Right ventricle myocardium superior (tissue), 1 donor: ENCODE results near the gene RBM20. TPM values are rescaled to one million over a fixed set of nuclear protein-coding genes. Genes with fewer than 3 reads are reported as not detected.
A peak's percentile ranks its signal among the peaks of the same experiment; 100 is the strongest.
"Not testable (repeated sequence)": the region's sequence is repeated elsewhere in the genome, so short reads cannot be mapped to it uniquely, and the experiment has no call there.

Experiments used
- ATAC-seq: fragments of 200-7000 bp; cut with Tn5 transposase; one replicate; pipeline ENCODE4 v1.9.1; 2020; ENCODE audit warnings: mild to moderate bottlenecking; ENCODE audit not compliant: poor library complexity
- DNase-seq: peaks from one replicate; pipeline ENCODE4 v3.0.0-alpha.2; 2020
- intact Hi-C: fragments of 100-400 bp; cut with DNase I; formaldehyde crosslinking; loops from one replicate; pipeline ENCODE4 v1.11.2; 2022
- total RNA-seq: library from RNA; stranded (reverse); fragmentation: NEBNext Ultra II Directional; extraction: Animal tissue kit (Norgen Biotek cat#: 25700); gene quantifications from one replicate; pipeline ENCODE4 v1.2.1, GENCODE V29; 2021
- donor health status: DM: no; HTN: yes; CAD: no; lungs with severe emphysema.

The RBM20 gene
- total RNA-seq, 1 donor from 2014 or later, result 103 TPM

DNA sequence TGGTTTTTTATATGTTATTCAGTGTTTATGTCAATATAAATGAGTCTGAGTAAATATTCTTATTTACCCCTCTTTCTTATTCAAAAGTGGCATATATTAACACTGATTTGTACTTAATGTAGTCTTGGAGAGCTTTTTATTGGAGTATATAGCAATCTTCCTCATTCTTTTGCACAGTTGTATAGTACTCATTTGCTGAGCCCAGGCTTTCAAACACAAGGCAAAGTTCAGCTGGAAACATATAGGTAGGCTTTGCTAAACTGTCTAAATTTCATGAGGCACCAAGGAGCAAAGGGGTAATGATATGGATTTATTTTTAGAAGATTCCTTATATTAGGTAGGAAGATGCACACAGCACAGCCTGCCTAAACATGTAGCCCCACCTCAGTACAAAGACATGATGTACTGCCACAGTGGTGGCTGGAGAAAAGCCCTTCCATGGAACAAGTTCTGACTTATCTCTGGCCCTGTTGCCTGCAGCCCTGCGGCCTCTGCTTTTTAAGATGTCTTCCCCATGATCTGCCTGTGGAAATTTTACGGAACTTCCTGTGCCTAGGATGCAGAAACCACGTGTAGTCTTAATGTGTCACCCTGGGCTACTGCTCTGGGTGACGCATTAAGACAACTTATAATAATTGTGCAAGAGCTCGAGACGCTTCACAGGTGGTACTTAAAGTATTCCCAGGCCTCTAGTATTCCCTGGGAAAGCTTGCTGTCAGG lies 218.0 kb downstream of the RBM20 start:
- intact Hi-C loops, result no loop called here
- no peak for ATAC-seq
- no peak for DNase-seq

DNA sequence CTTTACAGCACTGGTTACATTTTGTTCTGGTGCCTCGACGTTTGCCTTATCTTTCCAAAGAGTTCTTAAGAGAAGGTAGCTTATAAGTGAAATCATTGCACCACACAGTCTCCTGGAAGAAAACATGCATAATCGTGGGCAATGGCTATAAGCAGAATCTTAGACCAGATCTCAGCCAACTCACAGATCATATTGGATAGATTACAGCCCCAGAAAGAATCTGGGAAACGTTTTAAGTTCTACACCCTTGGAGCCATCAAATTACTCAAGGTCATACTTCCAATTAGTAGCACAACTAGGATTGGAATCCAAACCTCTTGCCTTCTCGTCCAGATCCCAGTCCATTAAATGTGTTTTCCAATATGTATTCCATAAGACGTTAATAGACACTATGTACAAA lies 218.8 kb downstream of the RBM20 start:
- no peak for DNase-seq
- intact Hi-C loops, result no loop called here

DNA sequence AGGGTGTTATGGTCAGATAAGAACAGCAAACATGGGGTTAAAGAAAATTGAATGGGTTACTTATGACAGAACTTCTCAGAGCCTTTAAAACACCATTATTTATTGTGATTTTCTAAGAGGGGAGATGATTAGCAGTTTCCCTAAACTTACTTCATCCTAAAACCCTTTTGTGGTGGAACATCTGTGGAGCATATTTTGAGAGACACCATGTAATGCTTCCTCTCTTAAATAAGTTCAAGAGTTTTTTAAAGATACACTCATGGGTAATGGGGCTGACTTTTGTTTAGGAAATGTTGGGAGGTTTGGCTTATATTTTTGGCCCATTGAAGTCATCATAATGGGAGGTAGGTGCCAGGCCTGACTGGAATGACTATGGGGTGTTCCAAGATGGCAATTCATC lies 219.2 kb downstream of the RBM20 start:
- no peak for DNase-seq
- ATAC-seq, result no peak
- intact Hi-C loops, result no loop called here

More for the DNA sequence above, 218.8 kb downstream of the RBM20 start:
- no peak for ATAC-seq

DNA sequence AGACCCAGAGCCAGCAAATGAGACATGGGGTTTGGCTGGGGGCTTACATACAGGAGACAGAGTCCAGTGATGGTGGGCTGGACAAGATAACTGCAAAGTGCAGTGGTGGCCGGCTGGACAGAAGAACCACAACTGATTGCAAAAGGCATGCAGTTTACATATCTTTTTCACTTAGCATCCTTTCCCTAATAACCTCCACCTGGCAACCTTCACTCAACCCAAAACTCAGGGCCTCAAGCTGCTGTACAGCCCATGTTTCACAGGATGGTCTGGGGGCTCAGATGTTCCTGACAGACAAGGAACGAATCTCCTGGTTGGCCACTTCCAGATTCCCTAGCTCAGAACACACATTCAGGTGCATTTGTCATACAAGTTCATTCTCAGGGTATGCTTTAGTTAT lies 219.8 kb downstream of the RBM20 start:
- DNase-seq, result no peak
- intact Hi-C loops, result no loop called here
- ATAC-seq, result no peak

DNA sequence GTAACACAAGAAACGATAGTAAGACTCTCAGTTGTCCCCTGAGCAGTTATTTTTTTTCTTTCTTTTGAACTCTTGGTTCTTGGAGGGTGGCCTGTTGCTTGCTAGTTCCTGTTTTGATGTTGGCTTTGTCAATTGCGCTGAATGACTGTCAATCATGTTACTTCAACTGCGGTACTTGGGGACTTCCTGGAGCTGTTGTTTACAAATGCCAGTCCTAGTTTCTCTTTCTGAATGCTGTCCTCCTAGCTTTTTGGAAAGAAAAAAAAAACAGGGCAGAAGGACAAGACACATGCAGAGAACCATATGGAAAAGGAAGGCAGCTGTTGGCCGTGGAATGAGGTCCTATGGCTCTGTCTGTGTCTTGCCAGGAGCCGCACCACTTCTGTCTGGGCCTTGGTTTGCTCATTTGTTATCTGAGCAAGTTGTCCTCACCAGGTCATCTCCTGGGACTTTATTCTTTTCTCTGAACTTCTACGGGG lies 220.6 kb downstream of the RBM20 start:
- no peak for DNase-seq
- intact Hi-C loops, result no loop called here
- ATAC-seq, result peak; percentile 36

DNA sequence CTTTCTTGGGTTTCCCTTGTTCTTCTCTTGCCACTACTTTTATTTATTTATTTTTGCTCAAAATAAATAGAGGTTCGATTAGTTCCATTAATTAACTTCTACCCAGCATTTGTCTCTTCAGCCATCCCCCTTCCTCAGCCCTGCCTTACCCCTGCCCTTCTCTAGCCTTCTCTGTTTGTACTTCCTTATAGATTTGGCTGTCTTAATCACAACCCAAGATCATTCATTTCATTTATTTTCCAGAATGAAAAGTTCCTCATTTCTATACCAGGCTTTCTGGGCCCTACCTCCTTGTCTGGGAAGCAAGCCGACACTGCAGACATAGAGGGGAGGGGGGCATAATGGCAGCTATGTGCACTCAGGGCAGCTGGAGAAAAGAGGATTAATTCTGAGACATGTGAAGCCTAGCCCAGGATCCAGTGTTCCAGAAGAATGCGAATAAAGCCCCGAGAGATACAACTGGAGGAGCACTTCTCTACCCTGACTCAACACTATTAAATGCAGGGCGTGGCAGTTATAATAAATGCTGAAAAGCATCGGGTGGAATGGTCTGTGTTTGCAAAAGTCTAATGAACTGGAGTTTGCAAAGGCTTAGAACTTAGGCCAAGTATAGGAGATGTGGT lies 221.2 kb downstream of the RBM20 start:
- DNase-seq, result no peak
- intact Hi-C loops, result no loop called here

DNA sequence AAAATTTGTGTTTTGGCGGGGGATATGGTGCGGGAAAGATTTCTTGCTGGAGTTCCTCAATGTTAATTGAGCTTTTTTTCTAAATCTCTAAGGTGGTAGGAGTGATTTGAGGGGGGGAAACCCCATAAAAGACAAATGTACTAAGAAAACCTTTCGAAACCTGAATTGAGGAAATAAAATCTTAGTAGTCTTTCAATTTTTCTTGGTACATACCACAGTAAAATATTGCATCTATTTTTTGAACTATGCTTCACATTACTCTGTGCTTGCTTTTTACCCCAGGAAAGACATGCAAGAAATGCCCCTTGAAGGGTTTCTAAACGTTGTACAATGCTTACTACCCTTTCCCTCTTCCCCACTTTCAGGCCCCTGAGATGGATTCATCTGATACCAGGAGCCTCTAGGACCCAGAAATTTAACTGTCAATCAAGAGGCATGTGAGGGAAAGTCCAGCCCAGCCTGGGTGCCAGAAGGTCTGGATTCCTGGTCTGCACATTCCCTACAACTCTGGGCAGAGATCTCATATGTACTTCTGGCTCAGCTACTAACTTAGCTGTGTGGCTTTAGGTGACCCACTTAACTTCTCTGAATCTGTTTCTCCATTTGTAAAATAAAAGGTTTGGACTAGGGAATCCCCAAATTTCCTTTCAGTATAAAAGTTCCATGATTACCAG lies 221.8 kb downstream of the RBM20 start:
- intact Hi-C loops, result no loop called here
- ATAC-seq, result no peak
- no peak for DNase-seq

More for the DNA sequence above, 221.2 kb downstream of the RBM20 start:
- peak; percentile 52 for ATAC-seq

DNA sequence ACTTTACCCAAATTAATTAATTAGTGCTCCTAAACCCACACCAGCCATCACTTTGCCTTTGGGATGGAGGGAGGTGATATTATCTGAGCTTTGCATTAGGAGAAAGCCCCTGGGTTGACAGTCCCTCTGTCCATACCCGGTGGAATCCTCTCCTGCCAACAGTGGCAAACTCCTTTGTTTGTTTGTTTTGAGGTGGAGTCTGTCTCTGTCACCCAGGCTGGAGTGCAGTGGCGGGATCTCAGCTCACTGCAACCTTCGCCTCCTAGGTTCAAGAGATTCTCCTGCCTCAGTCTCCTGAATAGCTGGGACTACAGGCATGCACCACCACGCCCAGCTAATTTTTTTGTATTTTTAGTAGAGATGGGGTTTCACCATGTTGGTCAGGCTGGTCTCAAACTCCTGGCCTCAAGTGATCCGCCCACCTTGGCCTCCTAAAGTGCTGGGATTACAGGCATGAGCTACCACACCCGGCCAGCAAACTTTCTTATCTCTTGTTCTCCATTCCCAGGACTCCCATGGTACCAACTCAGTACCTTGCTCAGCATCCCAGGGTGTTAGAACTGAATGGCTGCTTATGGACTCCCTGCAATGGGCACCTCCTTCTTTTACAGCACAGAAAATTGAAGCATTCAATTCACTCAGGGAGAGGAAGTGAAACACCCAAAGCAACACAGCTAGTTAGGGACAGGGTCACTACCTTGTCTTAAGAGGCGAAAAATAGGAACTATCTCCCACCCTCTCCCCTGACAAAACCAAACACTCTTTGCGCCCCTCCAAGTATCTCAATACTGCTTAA lies 223.1 kb downstream of the RBM20 start:
- intact Hi-C loops, DNase-seq, ATAC-seq: not testable (repeated sequence)

DNA sequence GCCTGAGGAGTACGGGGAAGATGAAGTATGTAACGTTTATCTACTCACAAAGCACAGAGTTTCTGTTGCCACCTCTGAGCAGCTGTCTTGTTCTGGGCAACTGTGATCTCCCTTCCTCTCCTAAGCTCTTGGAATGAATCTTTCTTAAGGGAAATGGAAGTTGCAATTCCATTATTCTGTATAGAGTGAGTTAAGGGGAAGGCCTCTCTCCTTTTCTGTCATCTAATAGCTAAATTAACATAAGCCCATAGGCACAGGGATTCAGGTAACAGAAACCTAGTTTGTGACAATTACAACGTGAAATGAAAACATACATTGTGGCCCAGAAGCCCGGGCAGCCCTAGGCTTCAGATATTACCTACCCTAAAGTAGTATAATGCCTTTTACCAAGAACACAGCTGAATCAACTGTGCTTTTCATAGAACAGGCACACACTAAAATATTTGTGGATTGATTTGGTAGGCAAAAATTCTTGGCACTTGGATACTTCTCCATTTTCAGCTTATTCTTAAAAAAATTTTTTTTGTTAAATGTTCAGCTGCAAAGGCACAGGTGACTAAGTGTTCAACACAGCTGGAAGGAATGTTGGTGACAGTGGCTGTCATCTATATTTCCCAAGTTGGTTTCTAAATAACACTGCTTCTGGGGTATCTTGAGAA lies 223.8 kb downstream of the RBM20 start:
- DNase-seq (no peak), ATAC-seq (no peak)
- intact Hi-C loops, result no loop called here

DNA sequence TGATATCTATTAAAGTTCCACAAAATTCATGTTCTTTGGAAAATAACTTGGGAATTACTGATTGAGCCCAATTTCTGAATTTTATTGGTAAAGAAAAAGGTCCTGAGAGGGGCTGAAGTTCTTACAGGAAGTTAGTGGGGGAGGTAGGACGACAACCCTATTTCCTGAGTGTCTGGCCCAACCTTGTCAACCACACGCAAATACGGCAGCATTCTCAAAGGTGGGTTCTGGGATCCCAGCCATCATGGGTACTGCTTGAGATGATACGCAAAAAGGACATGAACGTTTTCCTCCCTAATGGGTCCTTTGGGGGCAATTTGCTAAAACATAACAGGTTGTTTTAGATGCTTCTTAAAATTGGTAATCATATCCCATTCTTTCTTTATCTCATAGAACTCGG lies 224.8 kb downstream of the RBM20 start:
- intact Hi-C loops, result no loop called here
- no peak for ATAC-seq
- DNase-seq, result no peak

DNA sequence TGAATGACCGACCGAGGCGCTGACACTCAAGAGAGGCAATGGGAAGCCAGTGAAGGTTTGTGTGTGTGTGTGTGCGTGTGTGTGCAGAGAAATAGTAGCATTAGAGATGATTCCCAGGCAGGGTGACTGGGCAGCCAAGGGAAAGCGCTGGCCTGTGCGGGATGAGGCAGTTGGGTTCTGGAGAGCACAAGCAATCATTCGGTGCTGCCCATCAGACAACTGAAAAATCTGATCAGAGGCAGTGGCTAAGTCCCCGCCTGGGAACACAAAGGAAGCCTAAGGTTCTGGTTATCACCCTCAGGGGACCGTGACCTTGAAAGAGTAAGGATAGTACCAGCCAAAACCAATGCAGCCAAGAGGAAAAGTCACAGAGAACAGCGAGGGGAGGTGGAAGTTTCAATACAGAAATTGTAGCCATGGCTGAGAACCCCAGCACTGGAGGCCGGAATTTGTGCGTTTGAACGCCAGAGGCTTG lies 226.7 kb downstream of the RBM20 start:
- DNase-seq, result peak; percentile 46
- intact Hi-C loops, result no loop called here
- ATAC-seq, result no peak

DNA sequence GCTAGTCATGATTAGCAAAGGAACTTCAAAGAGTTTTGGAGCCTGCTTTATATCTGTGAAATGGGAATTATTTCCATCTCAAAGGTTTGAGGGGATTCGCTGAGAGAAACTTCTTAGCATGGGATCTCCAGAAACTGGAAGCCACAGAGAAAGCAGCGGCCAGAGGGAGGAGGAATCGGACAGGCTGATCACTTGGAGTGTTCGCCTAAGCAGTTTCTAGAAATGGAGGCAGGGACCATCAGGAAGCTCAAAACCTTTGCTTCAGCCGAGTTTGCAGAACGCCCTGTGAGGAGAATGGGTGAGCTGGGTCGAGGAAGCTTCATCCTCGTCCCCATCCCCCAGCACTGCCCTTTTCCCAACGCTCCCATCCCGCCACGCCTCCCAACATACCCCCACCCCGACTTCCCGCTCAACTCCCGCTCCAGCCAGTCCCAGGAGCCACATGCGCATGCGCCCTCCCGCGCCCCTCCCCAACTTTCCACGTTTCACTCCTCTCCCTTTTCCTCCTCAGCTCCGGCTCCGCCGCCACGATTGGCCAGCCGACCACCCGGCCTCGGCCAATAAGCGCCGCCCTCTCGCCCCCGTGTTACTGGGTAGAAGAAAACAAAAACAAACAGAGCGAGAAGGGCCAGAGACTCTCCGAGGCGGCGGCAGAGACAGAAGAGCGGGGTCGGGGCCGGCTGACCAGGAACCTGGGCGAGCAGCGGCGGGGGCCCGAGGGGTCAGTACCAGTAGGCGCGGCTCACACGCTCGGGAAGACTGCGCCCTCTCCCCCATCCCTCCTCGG lies 227.4 kb downstream of the RBM20 start, which contains the start of gene PDCD4:
Gene PDCD4 (plus strand): TSS at position 631 of the 787 bp plus-strand sequence. CDS start 4,100 bp downstream, outside the sequence.
- DNase-seq, result peak; percentile 100
- intact Hi-C loops, result no loop called here
- peak; percentile 96 for ATAC-seq

DNA sequence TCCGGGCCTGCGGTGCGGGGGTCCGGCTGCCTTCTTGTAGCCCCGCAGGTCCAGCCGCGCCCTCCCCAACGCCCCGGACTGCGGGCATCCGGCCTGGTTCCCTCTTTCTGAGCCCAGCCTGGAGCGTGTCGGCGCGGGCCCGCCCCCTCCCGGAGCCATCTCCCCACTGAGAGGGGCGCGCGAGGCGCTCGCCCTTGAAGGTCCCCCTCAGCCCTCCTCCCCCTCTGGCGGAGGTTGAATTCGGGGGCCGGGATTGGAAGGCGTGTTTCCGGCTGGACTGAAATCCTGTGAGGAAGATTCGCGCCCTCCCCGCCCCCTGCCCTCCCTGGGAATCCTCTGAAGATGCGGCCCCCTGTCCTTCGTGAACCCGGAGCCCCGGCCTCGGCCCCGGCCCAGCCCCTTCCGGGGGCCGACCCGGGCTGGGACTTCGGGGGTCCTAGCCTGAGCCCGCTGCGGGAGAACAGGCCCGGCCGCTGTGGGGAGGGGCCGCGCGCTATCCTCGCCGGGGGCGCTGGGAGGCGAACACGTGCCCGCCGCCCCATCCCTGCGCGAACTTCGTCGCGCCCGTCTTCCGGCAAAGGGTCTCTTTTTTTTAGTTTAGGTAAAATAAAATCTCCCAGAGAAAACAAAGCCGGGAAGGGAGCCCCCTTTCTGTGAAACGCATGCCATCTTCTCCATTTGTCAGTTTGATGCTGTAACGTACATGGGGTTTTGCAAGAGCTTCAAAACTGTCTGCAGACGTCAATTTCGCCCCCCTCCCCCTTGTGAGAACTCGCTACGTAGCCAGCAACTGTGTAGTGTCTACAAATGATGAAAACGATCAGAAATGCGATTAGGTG lies 228.2 kb downstream of the RBM20 start:
- intact Hi-C loops, result no loop called here
- DNase-seq (peak; percentile 83), ATAC-seq (peak; percentile 74)

DNA sequence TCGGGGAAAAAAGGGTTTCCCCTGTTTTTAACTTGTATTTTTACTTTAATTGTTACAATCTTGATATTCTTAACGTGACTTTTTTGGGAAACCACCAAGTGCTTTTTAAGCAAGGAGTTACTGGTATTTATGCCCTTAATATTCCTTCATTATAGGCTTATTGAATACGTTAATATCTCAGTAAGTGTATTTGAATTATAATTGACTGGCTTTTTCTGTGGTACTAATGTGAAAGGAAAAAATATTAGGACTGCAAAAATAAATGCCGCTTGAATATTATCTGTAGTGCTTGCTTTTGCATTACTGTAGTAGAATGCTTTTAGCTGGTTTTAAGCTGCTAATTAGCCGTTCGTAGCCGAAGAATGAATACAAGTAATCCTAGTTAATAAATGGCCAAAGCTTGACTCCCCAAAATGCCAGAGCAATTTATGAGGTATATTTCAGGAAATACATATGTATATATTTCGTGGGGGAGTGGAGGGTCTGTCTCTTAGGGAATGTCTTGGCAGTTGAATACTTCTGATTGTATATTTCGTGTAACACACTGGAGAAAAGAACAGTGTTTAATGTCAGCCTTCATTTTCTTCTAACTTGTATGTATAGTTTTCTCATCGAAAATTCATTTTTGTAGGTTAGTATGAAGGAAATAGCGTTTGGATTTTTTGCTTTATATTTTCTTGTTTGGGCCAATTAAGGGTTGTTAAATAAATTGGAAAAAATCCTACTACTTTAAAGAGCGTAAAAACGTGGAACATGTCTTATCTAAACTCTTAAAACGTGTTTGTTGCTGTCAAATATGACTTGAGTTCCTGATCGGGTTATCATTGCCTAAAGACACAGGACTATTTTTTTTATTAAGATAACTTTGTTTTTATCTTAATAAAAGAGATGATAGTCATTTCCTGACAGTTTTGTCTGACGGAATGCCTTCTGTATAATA lies 229.1 kb downstream of the RBM20 start:
- intact Hi-C loops, result no loop called here
- ATAC-seq, result no peak
- no peak for DNase-seq

DNA sequence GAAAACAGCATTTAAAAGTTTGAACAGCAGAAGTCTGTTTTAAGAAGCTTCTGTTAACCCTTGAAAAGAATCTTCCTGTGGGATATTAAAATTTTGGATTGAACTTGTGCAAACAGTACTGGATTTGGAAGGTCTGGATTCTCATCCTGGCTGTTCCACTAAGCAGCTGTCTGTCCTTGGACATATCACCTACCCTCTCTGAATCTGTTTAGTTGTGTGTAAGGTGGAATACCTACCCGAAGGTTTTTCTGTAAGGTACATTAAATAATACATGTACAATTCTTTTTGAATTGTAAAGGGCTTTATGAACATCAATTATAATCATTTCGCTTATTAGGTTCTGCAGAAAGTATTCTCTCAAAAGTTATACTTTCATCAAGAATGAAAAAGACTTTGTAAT lies 229.8 kb downstream of the RBM20 start:
- DNase-seq, result no peak
- intact Hi-C loops, result no loop called here
- ATAC-seq, result no peak

DNA sequence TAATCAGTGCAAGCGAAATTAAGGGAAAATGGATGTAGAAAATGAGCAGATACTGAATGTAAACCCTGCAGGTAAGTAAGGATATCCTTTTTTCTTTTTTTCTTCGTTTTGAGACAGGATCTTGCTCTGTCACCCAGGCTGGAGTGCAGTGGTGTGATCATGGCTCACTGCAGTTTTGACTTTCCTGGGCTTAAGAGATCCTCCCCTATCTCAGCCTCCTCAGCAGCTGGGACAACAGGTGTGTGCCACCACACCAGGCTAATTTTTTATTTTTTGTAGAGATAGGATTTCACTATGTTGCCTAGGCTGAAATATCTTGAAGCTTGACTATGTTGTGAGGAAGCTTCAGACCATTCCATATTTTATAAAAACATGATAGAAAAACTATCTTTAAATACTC lies 231.9 kb downstream of the RBM20 start:
- ATAC-seq (no peak), DNase-seq (no peak)
- intact Hi-C loops, result no loop called here
